OCI-LY1 (cell line): ENCODE data around the gene DOLPP1.

ENCODE experiments used
- H2AFZ ChIP-seq: fragments of 200-600 bp; sonication (generic), shearing (Covaris generic); 2 replicates; pipeline ENCODE4 v1.6.0; 2014; ENCODE audit warnings: antibody characterized with exemption, mild to moderate bottlenecking, low read length
- H3F3A ChIP-seq: fragments of 200-600 bp; sonication (generic), shearing (Covaris generic); 2 replicates; pipeline ENCODE4 v1.6.0; 2014; ENCODE audit warnings: mild to moderate bottlenecking, antibody characterized with exemption, low read length, moderate library complexity; ENCODE audit not compliant: insufficient read depth
- H3K27ac ChIP-seq: fragments of 200-600 bp; sonication (generic); 2 replicates; pipeline ENCODE4 v1.5.1; 2014; ENCODE audit warnings: low read length, mixed run types, mild to moderate bottlenecking, low read depth; ENCODE audit not compliant: poor library complexity, severe bottlenecking
- H3K27me3 ChIP-seq: fragments of 200-600 bp; sonication (generic); 2 replicates; pipeline ENCODE4 v1.6.0; 2014; ENCODE audit warnings: antibody characterized with exemption, mild to moderate bottlenecking, low read length, moderate library complexity; ENCODE audit not compliant: insufficient read depth
- H3K36me3 ChIP-seq: fragments of 200-600 bp; sonication (generic); 2 replicates; pipeline ENCODE4 v1.6.1; 2014; ENCODE audit warnings: mild to moderate bottlenecking, antibody characterized with exemption, low read length, moderate library complexity, mixed read lengths; ENCODE audit not compliant: insufficient read depth
- H3K4me1 ChIP-seq: fragments of 200-600 bp; sonication (generic); 2 replicates; pipeline ENCODE4 v1.5.1; 2014; ENCODE audit warnings: mild to moderate bottlenecking, low read length, moderate library complexity; ENCODE audit not compliant: insufficient read depth, severe bottlenecking
- H3K4me2 ChIP-seq: fragments of 200-600 bp; sonication (generic), shearing (Covaris generic); 2 replicates; pipeline ENCODE4 v1.6.1; 2014; ENCODE audit warnings: low read length
- H3K4me3 ChIP-seq: fragments of 200-600 bp; sonication (generic); 2 replicates; pipeline ENCODE4 v1.5.1; 2014; ENCODE audit warnings: low read length, low read depth, mild to moderate bottlenecking, mixed read lengths; ENCODE audit not compliant: poor library complexity, severe bottlenecking
- H3K79me2 ChIP-seq: fragments of 200-600 bp; shearing (Covaris generic); 2 replicates; pipeline ENCODE4 v1.6.1; 2016; ENCODE audit warnings: mixed run types, low read length, mixed read lengths; ENCODE audit not compliant: insufficient read depth
- H3K9ac ChIP-seq: fragments of 200-600 bp; sonication (generic), shearing (Covaris generic); 2 replicates; pipeline ENCODE4 v1.6.1; 2014; ENCODE audit warnings: mild to moderate bottlenecking, low read length, mixed read lengths
- H3K9me2 ChIP-seq: fragments of 200-600 bp; sonication (generic), shearing (Covaris generic); 2 replicates; pipeline ENCODE4 v1.6.1; 2014; ENCODE audit warnings: low read depth, mild to moderate bottlenecking, low read length, mixed read lengths
- H3K9me3 ChIP-seq: fragments of 200-600 bp; shearing (Covaris generic); 2 replicates; pipeline ENCODE4 v1.6.1; 2014; ENCODE audit warnings: low read length, mixed read lengths
- H4K20me1 ChIP-seq: fragments of 200-600 bp; sonication (generic), shearing (Covaris generic); 2 replicates; pipeline ENCODE4 v1.6.0; 2016; ENCODE audit warnings: mild to moderate bottlenecking, low read length; ENCODE audit not compliant: insufficient read depth
- CTCF ChIP-seq: fragments of 200-600 bp; sonication (generic), shearing (Covaris generic); IDR thresholded peaks from 2 replicates; pipeline ENCODE4 v1.5.1; 2017; ENCODE audit warnings: mild to moderate bottlenecking, antibody characterized with exemption, low read length, moderate library complexity, mixed read lengths
- EZH2 ChIP-seq: fragments of 200-600 bp; sonication (generic), shearing (Covaris generic); IDR thresholded peaks from 2 replicates; pipeline ENCODE4 v1.8.0; 2017; ENCODE audit warnings: borderline replicate concordance, mixed run types, mild to moderate bottlenecking, antibody characterized with exemption, low read length, moderate library complexity, mixed read lengths

The DOLPP1 gene

GRCh38 chr9:129079829-129080228 is 1.1 kb upstream of the DOLPP1 start:
- Histone ChIP-seq H3K79me2 (peaks cover 8% of the 10 kb centered on the region), H3K4me1 (peaks cover 27% of the 10 kb centered on the region), H3F3A (no peaks in the 10 kb centered on the region), H2AFZ (no peak overlapping the region), H3K4me2 (peak overlapping the region; percentile 96), H3K27me3 (no peaks in the 10 kb centered on the region), H4K20me1 (no peaks in the 10 kb centered on the region), H3K36me3 (peaks cover under 1% of the 10 kb centered on the region; the same call in 1 of the 2 replicates), H3K9me2 (no peaks in the 10 kb centered on the region), H3K9ac (peak overlapping the region; percentile 73), H3K27ac (no peak overlapping the region), H3K4me3 (peak overlapping the region; percentile 76), H3K9me3 (no peaks in the 10 kb centered on the region)
- TF ChIP-seq CTCF (no peak), EZH2 (no peak)

GRCh38 chr9:129080298-129080600 is 662 bp upstream of the DOLPP1 start:
- no peaks in the 10 kb centered on the region for H3K27me3 ChIP-seq
- no peak overlapping the region for H2AFZ ChIP-seq
- peak overlapping the region; percentile 73 for H3K9ac ChIP-seq
- peaks cover 5% of the 10 kb centered on the region for H3K36me3 ChIP-seq
- H3K9me3 ChIP-seq = no peaks in the 10 kb centered on the region
- no peaks in the 10 kb centered on the region for H3F3A ChIP-seq
- H3K4me1 ChIP-seq = peaks cover 27% of the 10 kb centered on the region
- no peaks in the 10 kb centered on the region for H3K9me2 ChIP-seq
- H3K79me2 ChIP-seq = peaks cover 8% of the 10 kb centered on the region
- TF ChIP-seq CTCF (no peak), EZH2 (no peak)
- H3K4me3 ChIP-seq = peak overlapping the region; percentile 76
- H3K27ac ChIP-seq = no peak overlapping the region
- H3K4me2 ChIP-seq = peak overlapping the region; percentile 96
- H4K20me1 ChIP-seq = no peaks in the 10 kb centered on the region

GRCh38 chr9:129081388-129081904 is 535 bp downstream of the DOLPP1 start:
- peaks cover 27% of the 10 kb centered on the region for H3K4me1 ChIP-seq
- H3K79me2 ChIP-seq = peaks cover 8% of the 10 kb centered on the region
- H3F3A ChIP-seq = no peaks in the 10 kb centered on the region
- H3K9ac ChIP-seq = peak overlapping the region; percentile 83
- H3K27ac ChIP-seq = no peak overlapping the region
- H4K20me1 ChIP-seq = no peaks in the 10 kb centered on the region
- H3K4me2 ChIP-seq = peak overlapping the region; percentile 75
- H3K9me2 ChIP-seq = no peaks in the 10 kb centered on the region
- no peak for TF ChIP-seq CTCF
- TF ChIP-seq EZH2 = no peak
- no peaks in the 10 kb centered on the region for H3K9me3 ChIP-seq
- H3K27me3 ChIP-seq = no peaks in the 10 kb centered on the region
- H3K36me3 ChIP-seq = peaks cover 17% of the 10 kb centered on the region
- peak overlapping the region; percentile 76 for H3K4me3 ChIP-seq
- no peak overlapping the region for H2AFZ ChIP-seq
